NOMO-1 treated with dmso at 0.1 percent for 144 hours (cell line): ENCODE measurements around the gene PRKAR1B.

ENCODE experiments used
- DNase-seq: peaks from one replicate; lab custom pipeline; 2025; ENCODE audit not compliant: unreplicated experiment; lab: John Stamatoyannopoulos, UW

Gene PRKAR1B

GRCh38 chr7:741850-742249 is 14.8 kb upstream of the PRKAR1B start:
- DNase-seq: no peak

DNA sequence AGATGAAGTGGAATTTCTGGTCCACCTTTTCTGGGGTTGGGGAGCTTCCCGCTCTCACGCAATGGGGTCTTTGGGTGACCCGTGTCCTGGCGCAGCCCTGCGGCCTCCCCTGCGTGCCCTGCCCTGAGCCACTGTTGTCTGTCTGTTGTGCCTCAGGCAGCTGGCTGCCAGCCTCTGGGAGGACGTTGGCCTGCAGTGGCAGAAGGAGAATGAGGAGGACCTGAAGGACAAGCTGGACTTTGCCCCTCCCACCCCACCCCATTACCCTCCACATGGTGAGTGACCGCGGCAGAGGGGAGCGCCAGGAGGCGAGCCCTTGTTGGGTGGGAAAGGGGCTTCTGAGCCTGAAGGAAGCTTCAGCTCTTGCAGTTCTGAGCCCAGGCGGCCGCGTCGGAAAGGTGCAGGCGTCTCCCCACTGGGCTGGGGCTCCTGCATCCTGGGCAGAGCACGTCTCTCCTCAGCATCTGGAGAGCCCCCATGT is 14.2 kb upstream of the PRKAR1B start:
- DNase-seq: no peak

DNA sequence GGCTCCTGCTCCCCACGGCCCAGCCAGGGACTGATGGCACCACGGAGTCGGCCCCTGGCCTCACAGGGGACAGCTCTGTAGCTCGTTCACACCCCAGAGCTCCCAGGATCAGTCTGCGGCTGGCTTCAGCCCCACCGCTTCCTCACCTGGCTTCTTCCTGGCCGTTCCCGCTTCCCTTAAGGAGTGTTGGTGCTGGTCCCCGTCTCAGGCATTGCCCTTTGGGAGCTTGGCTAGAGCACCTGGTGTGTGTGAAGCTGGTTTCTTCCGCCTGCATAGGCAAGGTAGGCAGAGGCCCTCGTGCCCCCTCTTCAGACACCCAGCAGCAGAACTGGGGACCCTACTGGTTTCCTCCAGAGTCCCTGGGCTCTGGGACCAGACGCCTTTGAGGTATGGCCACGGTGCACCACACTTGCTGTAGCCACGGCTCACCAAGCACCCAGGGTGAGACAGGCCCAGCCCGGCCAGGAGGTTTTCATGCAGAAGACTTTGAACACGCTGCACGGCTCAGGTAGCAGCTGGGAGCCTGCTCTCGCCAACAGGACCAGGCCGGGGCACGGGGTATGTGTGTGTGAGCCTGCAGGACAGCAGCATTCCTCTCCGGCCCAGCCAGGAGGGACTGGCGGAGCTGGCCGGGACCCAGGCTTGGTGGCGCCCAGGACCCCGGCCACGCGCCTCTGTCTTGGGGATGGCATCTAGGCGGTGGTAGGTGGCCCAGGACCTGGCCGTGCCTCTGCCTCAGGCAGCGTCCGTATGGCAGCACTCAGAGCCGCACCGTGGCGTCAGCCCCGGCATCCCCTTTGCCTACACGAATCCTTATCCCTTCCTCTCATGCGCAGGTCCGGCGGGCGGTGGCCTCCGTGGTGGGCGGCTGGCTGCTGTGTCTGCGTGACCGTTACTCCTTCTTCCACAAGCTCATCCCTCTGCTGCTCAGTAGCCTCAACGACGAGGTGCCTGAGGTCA is 13.2 kb upstream of the PRKAR1B start:
- DNase-seq: no peak

DNA sequence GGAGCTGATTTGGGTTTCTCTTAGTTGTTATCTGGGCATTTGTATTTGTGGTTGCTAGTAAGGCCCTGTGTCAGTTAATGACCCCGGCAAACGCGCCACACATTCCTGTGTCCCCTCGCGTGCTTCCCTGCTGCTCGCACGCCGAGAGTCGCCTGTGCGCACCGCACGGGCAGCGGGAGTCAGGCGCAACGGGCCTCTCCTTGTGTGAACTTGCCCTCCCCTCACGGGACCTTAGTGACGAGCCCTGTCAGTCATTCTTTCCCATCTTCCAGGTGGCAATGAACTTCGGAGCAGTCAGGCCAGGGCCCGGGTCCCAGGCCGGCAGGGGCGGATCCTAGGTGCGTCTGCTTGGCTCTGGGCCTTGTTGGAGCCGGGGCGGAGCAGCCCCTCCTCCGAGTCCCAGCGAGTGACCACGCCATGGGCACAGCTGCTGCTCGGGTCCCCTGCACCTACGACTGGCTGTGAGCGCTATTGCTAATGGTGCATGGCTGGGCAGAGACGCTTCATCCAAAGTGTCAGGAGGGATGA is 12.4 kb upstream of the PRKAR1B start:
- no peak for DNase-seq

DNA sequence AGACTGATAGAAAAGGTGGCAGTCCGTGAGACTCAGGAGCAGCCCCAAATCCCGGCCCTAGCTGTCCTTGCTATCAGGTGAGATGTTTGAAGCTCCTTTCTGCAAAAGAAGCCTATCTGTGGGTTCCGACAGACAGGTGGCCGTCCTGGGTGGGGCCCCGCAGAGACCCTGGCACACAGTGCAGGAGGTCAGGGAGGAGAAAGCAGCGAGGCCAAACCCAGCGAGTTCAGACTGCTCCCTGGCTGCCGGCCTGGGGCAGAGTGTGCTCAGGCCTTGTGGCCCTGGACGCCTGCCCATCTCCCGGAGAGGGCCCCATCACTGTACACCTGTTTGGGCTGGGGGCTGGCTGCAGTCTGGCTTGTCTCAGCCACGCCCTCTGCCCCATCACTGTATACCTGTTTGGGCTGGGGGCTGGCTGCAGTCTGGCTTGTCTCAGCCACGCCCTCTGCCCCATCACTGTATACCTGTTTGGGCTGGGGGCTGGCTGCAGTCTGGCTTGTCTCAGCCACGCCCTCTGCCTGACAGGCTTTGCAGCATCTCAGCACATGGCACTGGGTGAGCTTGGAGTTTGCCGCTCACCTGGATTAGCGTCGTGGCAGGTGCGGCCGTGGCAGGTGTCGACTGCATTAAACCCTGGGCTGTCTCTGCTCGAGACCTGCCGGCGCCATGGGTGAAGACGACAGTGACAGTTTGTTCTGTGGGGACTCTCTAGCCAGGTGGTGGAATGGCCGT is 11.8 kb upstream of the PRKAR1B start:
- no peak for DNase-seq

GRCh38 chr7:738241-738640 is 11.2 kb upstream of the PRKAR1B start:
- DNase-seq: no peak

- no peak for DNase-seq
Measured at GRCh38 chr7:734808-735207, 7.7 kb upstream of the PRKAR1B start.

- no peak for DNase-seq
Measured at GRCh38 chr7:734214-734613, 7.1 kb upstream of the PRKAR1B start.

GRCh38 chr7:732556-732955 is 5.5 kb upstream of the PRKAR1B start:
- no peak for DNase-seq

- DNase-seq: no peak
Measured at GRCh38 chr7:732094-732541, 5.0 kb upstream of the PRKAR1B start.

DNA sequence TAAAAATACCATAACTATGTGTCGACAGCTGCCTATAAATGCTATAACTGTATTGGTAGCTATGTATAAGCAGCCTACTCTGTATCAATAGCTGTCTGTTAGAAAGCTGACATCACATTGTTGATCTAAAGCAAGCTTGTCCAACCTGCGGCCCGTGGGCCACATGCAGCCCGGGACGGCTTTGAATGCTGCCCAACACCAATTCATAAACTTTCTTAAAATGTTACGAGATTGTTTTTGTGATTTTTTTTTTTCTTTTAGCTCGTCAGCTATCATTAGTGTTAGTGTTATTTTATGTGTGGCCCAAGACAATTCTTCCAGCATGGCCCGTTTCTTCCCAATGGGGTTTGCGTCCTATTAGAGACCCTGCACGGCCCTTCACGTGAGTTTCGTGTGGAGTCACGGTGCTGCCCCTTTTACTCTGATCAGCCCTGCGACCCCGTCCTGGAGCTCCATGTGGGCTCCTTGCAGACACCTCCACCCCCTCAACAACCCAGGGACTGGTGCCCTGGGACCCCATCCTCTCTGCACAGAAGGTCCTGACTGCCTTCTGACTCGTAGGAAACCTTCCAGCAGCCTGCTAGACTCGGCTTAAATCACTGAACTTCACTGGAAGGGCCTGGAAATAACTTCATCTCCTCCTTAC is 4.5 kb upstream of the PRKAR1B start:
- DNase-seq: no peak

- DNase-seq: no peak
Measured at GRCh38 chr7:730501-731439, 3.7 kb upstream of the PRKAR1B start.

DNA sequence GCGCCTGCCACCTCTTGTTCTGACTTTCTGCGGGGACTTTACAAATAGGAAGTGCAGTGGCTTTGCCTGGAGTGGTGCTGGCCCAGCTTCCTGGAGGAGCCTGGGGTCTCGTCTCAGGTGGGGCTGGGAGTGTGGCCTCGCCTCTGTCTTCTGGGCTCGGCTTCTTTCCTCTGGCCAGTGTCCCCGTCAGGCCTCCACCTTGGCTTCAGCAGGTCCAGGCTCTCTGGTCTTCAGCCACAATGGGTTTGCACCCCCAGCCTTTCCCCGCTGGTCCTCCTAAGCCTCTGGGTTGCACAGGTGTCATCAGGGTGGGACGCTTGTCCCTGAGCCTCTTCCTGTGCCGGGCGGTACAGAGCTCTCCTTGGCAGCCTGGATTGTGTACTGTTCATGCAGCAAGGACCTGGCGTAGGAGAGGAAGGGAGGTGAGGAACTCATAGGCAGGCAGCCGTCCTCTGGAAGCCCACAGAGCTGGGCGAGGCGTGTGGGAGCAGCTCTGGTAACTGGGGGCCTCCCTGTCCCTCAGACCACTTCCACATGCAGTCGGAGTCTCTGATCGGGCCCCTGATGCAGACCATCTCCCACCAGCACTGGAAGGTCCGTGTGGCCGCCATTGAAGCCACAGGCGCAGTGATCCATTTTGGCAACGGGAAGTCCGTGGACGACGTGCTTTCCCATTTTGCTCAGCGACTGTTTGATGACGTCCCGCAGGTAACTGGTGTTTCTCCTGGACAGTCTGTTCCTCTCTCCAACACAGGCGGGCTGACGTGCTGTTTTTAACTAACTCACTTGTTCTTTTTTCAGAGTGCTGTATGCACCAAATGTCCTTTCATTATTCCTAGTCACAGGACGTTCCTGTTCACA is 2.3 kb upstream of the PRKAR1B start:
- no peak for DNase-seq

GRCh38 chr7:728602-729001 is 1.5 kb upstream of the PRKAR1B start:
- no peak for DNase-seq

- no peak for DNase-seq
Measured at GRCh38 chr7:727806-728460, 852 bp upstream of the PRKAR1B start.

DNA sequence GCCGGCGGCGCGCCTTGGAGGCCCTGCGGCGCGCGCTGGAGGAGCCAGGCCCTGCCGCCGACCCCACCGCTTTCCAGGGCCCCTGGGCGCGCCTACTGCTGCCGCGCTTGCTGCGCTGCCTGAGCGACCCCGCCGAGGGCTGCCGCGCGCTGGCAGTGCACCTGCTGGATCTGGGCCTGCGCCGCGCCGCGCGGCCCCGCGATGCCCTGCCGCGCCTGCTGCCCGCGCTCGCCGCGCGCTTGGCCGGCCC is 302 bp downstream of the PRKAR1B start:
- no peak for DNase-seq

DNA sequence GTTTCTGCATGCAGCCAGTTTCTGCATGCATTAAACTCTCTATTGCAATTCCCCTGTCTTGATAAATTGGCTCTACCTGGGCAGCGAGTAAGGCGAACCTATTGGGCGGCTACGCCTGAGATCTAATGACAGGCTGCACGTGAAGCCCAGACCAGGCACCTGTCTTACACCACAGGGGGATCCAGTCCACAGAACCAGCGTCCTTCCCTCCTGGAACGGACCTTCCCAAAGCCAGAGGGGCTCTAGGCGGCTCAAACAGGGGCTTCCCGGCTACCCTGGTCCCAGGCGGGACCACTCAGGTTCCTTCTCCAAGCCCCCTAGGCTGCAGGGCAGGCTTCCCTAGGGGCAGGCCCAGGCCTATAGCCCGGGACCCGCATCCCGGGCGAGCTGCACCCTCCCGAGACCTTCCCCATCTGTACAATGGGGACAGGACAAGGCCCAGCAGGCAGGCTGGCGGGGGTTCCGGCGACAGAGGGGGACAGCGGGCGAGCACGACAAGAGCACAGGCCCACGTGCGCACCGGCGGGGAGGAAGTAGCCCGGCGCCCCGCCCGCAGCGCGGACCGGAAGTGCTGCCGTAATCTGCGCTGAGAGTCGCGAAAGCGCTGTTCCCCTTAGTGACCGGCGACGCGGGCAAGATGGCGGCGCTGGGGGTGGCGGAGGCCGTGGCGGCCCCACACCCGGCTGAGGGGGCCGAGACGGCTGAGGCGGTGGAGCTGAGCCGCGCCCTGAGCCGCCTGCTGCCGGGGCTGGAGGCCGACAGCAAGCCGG is 812 bp downstream of the PRKAR1B start, which contains the start of gene DNAAF5:
Gene DNAAF5, plus strand, starts transcription at position 616 of the 770 bp plus-strand sequence. Its CDS starts 22 bp downstream, at position 638.
- DNase-seq: peak; percentile 79
